Transverse colon (tissue), 4 donors: ENCODE results near the gene OR13C5. TPM values are rescaled to one million over a fixed set of nuclear protein-coding genes. Genes with fewer than 3 reads are reported as not detected.
"Not testable (repeated sequence)": the region's sequence is repeated elsewhere in the genome, so short reads cannot be mapped to it uniquely, and the experiment has no call there.

Experiments
- DNase-seq: peaks from one replicate; pipeline ENCODE4 v3.0.0-alpha.2; 2019
- H3K27ac ChIP-seq, 4 donors: fragments of 200-600 bp; sonication (generic); 2 replicates each; pipeline ENCODE4 v1.5.1; 2016 to 2018; ENCODE audit warnings: inconsistent platforms in 4 of 4
- H3K27me3 ChIP-seq: fragments of 200-600 bp; sonication (generic); 2 replicates; pipeline ENCODE4 v1.5.1; 2017; ENCODE audit warnings: inconsistent platforms
- H3K36me3 ChIP-seq, 4 donors: fragments of 200-600 bp; sonication (generic); 2 replicates each; pipeline ENCODE4 v1.5.1; 2017 to 2019; ENCODE audit warnings: inconsistent platforms in 4 of 4
- H3K4me1 ChIP-seq, 4 donors: fragments of 200-600 bp; sonication (generic); 2 replicates each; pipeline ENCODE4 v1.5.1; 2017 to 2020; ENCODE audit warnings: inconsistent platforms in 4 of 4
- H3K4me3 ChIP-seq, 4 donors: fragments of 200-600 bp; sonication (generic); 1 replicate in 1 of 4; 2 replicates in 3 of 4; pipeline versions ENCODE4 v1.5.1 to v1.6.1; 2017 to 2019; ENCODE audit warnings: inconsistent platforms in 4 of 4
- H3K9me3 ChIP-seq, 2 donors: fragments of 200-600 bp; sonication (generic); 2 replicates each; pipeline ENCODE4 v1.5.1; 2017 to 2019; ENCODE audit warnings: inconsistent platforms in 2 of 2
- EP300 ChIP-seq: sonication (generic); formaldehyde crosslinking; IDR thresholded peaks from one replicate; pipeline ENCODE4 v1.6.1; 2017; ENCODE audit warnings: antibody characterized with exemption, low read depth
- POLR2A ChIP-seq: fragments of 450-650 bp; IDR thresholded peaks from one replicate; pipeline ENCODE4 v1.6.1; 2016; ENCODE audit warnings: antibody characterized with exemption, mild to moderate bottlenecking, moderate library complexity
- POLR2AphosphoS5 ChIP-seq, 3 donors: sonication (generic); formaldehyde crosslinking; IDR thresholded peaks; one replicate each; pipeline ENCODE4 v1.6.1; 2016; ENCODE audit warnings: antibody characterized with exemption in 3 of 3
- WGBS, 2 donors: methylation state at CpG; one replicate each; pipeline ENCODE4 v1.1.5; 2018; ENCODE audit warnings: low coverage in 1 of 2; 5-methylcytosine and 5-hydroxymethylcytosine counted together
- in situ Hi-C, 4 donors: fragments of 200-750 bp; cut with MboI; loops; one replicate each; pipeline versions ENCODE4 v1.15.0 to v1.15.1; 2017; ENCODE audit warnings: low sequenced_read_pairs in 3 of 4, low pct_ligation_motif_present in 1 of 4, low pct_unique_long_range_greater_than_20kb in 1 of 4
- intact Hi-C: fragments of 100-400 bp; cut with DNase I; formaldehyde crosslinking; loops from one replicate; pipeline ENCODE4 v1.15.1; 2023; ENCODE audit warnings: low total_unique reads
- total RNA-seq, 4 donors: library from RNA; depleted of rRNA; stranded (reverse); fragments of >200 nt; gene quantifications; one replicate each; pipeline ENCODE4 v1.1.0, GENCODE V29; 2016
- TF ChIP-seq, protein P1 (sequence below), 5 experiments: fragments of 200-600 bp in 3 of 5; fragments of 450-650 bp in 2 of 5; sonication (generic) in 3 of 5; IDR thresholded peaks; 1 replicate in 2 of 5; 2 replicates in 3 of 5; pipeline ENCODE4 v1.5.1; 2016 to 2017; ENCODE audit warnings: antibody characterized with exemption in 5 of 5, inconsistent platforms in 3 of 5, mild to moderate bottlenecking in 2 of 5, moderate library complexity in 1 of 5

The OR13C5 gene
- total RNA-seq, 4 donors from 2014 or later = not detected

DNA sequence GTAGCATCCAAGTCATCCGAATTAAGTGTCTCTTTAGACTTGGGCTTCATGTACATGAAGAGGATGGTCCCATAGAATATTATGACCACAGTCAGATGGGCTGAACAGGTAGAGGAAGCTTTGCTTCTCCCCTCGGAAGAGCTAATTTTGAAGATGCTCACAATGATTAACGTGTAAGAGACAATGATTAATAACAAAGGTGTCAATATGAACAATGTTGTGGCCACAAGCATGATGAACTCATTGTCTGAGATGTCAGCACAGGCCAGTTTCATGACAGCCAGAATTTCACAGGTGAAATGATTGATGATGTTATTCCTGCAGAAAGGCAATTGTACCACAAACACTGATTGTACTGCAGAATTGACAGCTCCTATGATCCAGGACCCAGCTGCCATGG lies 5.6 kb upstream of the OR13C5 start:
- Histone ChIP-seq H3K9me3 (no peaks in the 10 kb centered on the region), H3K4me1 (no peaks in the 10 kb centered on the region), H3K27ac (no peak overlapping the region), H3K36me3 (no peaks in the 10 kb centered on the region), H3K27me3 (no peaks in the 10 kb centered on the region), H3K4me3 (no peak overlapping the region)
- in situ Hi-C loops = no loop called here
- no peak for DNase-seq
- WGBS, 2 donors = 77 to 87% methylated on average over 3 of the region's 3 CpGs
- intact Hi-C loops = no loop called here
- TF ChIP-seq EP300 (no peak), POLR2AphosphoS5 (IDR thresholded peaks at IDR 0.05) (no peak), POLR2A (no peak)
- TF ChIP-seq, protein P1, sequence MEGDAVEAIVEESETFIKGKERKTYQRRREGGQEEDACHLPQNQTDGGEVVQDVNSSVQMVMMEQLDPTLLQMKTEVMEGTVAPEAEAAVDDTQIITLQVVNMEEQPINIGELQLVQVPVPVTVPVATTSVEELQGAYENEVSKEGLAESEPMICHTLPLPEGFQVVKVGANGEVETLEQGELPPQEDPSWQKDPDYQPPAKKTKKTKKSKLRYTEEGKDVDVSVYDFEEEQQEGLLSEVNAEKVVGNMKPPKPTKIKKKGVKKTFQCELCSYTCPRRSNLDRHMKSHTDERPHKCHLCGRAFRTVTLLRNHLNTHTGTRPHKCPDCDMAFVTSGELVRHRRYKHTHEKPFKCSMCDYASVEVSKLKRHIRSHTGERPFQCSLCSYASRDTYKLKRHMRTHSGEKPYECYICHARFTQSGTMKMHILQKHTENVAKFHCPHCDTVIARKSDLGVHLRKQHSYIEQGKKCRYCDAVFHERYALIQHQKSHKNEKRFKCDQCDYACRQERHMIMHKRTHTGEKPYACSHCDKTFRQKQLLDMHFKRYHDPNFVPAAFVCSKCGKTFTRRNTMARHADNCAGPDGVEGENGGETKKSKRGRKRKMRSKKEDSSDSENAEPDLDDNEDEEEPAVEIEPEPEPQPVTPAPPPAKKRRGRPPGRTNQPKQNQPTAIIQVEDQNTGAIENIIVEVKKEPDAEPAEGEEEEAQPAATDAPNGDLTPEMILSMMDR (IDR thresholded peaks at IDR 0.05) = no peak

DNA sequence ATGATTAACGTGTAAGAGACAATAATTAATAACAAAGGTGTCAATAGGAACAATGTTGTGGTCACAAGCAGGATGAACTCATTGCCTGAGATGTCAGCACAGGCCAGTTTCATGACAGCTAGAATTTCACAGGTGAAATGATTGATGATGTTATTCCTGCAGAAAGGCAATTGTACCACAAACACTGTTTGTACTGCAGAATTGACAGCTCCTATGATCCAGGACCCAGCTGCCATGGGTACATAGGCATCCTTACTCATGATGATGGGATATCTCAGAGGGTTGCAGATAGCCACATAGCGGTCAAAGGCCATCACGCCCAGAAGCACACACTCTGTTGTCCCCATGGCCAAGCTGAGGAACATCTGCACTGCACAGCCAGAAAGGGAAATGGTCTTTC lies 464 bp downstream of the OR13C5 start:
- 67 to 78% methylated on average over 1 to 3 of the region's 3 CpGs for WGBS, 2 donors
- H3K4me1 ChIP-seq, in situ Hi-C loops, H3K9me3 ChIP-seq, H3K36me3 ChIP-seq, H3K27me3 ChIP-seq, DNase-seq, H3K27ac ChIP-seq, intact Hi-C loops, H3K4me3 ChIP-seq: not testable (repeated sequence)

DNA sequence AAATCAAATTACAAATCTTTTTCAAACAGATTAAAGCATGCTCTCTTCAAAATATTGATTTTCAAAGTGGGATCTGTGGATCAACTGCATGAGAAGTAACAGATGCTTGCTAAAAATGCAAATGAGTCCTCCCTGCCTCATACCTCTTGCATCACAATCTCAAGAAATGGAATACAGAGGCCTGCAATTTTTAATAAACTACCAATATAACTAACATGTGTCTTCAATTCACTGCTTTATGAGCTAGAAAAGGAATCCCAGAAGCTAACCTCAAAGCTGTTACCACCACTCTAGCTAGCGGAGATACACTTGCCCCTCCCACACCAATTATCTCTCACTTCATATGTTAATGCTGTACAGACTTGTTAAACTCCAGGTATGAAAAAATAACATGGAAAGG lies 9.6 kb downstream of the OR13C5 start:
- Histone ChIP-seq H3K9me3 (no peaks in the 10 kb centered on the region), H3K4me3 (no peak overlapping the region), H3K4me1 (no peaks in the 10 kb centered on the region), H3K27ac (no peak overlapping the region), H3K36me3 (no peaks in the 10 kb centered on the region), H3K27me3 (no peaks in the 10 kb centered on the region)
- in situ Hi-C loops = no loop called here
- intact Hi-C loops = loop anchor here (5.0 kb wide), 1 partner anchor 822 kb away; no protein-coding TSS in a partner anchor
- WGBS, 2 donors = 80 to 83% methylated on average over 1 of the region's 1 CpG
- TF ChIP-seq POLR2AphosphoS5 (IDR thresholded peaks at IDR 0.05) (no peak), POLR2A (no peak), EP300 (no peak)
- TF ChIP-seq, protein P1 (IDR thresholded peaks at IDR 0.05) = no peak
- no peak for DNase-seq

DNA sequence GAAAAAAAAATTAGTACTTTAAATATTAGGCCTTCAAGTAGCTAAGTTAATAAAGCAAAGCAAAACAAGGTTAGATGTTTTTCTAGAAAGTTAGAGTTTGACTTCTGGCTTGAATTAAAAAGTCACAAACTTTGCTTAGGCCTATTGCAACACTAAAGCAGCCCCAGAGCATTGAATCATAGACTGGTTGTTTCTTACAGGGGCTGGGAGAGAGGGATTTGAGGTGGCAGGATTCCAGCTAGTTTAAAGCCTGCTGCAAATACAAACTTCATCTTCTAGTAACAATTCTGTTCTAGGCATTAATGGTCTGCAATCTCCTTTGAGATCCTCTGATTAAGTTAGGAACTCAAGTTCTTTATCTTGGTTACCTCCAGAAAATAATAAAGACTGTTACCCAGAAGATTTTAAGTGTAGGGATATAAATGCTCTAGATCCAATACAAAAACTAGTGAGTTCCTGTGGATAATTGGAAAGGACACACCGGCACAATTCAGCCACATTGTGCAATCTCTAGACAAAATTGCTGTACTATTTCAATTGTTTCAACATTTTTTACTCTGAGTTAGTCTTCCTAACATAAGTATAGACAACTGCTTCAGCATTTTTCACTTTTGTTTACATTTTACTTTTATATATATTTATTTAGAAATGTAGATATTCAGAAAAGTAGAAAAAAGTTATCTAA lies 12.6 kb downstream of the OR13C5 start:
- H3K36me3 ChIP-seq = no peaks in the 10 kb centered on the region
- intact Hi-C loops = no loop called here
- DNase-seq = no peak
- no peaks in the 10 kb centered on the region for H3K9me3 ChIP-seq
- no peaks in the 10 kb centered on the region for H3K4me1 ChIP-seq
- WGBS, 2 donors = 71 to 89% methylated on average over 1 of the region's 1 CpG
- no peaks in the 10 kb centered on the region for H3K27me3 ChIP-seq
- in situ Hi-C loops = no loop called here
- H3K27ac ChIP-seq = no peak overlapping the region
- TF ChIP-seq POLR2A (no peak), POLR2AphosphoS5 (IDR thresholded peaks at IDR 0.05) (no peak), EP300 (no peak)
- TF ChIP-seq, protein P1 (IDR thresholded peaks at IDR 0.05) = no peak
- H3K4me3 ChIP-seq = no peak overlapping the region

DNA sequence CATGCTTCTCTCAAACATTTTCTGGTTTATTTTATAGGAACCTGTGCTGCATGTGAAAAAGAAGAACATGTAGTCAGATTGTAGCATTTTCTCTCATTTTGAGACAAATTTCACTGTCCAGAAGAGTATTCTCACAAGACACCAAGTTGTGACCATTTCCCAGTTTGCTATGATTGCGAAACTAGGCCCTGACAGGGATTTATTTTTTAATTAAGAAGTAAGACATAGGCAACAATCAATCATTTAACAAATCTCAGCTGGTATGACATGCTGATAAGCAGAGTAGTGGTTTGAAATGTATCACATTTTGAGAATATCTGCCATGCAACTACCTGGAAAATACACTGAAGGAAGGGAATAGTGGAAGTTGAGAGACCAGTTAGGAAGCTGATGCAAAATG lies 18.7 kb downstream of the OR13C5 start:
- Histone ChIP-seq H3K4me3 (no peak overlapping the region), H3K36me3 (no peaks in the 10 kb centered on the region), H3K27me3 (no peaks in the 10 kb centered on the region), H3K27ac (no peak overlapping the region), H3K9me3 (no peaks in the 10 kb centered on the region), H3K4me1 (no peaks in the 10 kb centered on the region)
- DNase-seq = no peak
- intact Hi-C loops (no loop called here), in situ Hi-C loops (no loop called here)
- TF ChIP-seq POLR2AphosphoS5 (IDR thresholded peaks at IDR 0.05) (no peak), EP300 (no peak), POLR2A (no peak)
- TF ChIP-seq, protein P1 (IDR thresholded peaks at IDR 0.05) = no peak
- WGBS, 2 donors = 88% methylated on average over 1 of the region's 1 CpG
